Spleen (tissue), 11 donors: ENCODE data around the gene SLC29A1. TPM values are rescaled to one million over a fixed set of nuclear protein-coding genes. Genes with fewer than 3 reads are reported as not detected.

ENCODE experiments used
- DNase-seq: peaks from one replicate; pipeline ENCODE4 v3.0.0-alpha.2; 2020
- H3K27ac ChIP-seq, 8 donors: fragments of 200-600 bp; sonication (generic) in 7 of 8; 1 replicate in 4 of 8; 2 replicates in 4 of 8; pipeline versions ENCODE4 v1.5.0 to v1.8.0; 2016 to 2021; ENCODE audit warnings: inconsistent platforms in 4 of 8, mild to moderate bottlenecking in 4 of 8, moderate library complexity in 1 of 8
- H3K27me3 ChIP-seq, 7 donors: fragments of 200-600 bp; sonication (generic) in 6 of 7; replicated peaks in 1 of 7; 1 replicate in 4 of 7; 2 replicates in 3 of 7; pipeline versions ENCODE4 v1.5.0 to v1.8.0; 2016 to 2021; ENCODE audit warnings: inconsistent platforms in 3 of 7, mild to moderate bottlenecking in 1 of 7
- H3K36me3 ChIP-seq, 6 donors: fragments of 200-600 bp; sonication (generic) in 5 of 6; 1 replicate in 4 of 6; 2 replicates in 2 of 6; pipeline versions ENCODE4 v1.5.0 to v1.8.0; 2016 to 2021; ENCODE audit warnings: inconsistent platforms in 2 of 6
- H3K4me1 ChIP-seq, 6 donors: fragments of 200-600 bp; sonication (generic) in 5 of 6; 1 replicate in 3 of 6; 2 replicates in 3 of 6; pipeline versions ENCODE4 v1.5.0 to v1.8.0; 2016 to 2021; ENCODE audit warnings: inconsistent platforms in 3 of 6
- H3K4me3 ChIP-seq, 8 donors: fragments of 200-600 bp; sonication (generic) in 7 of 8; 1 replicate in 4 of 8; 2 replicates in 4 of 8; pipeline versions ENCODE4 v1.5.0 to v1.8.0; 2016 to 2021; ENCODE audit warnings: inconsistent platforms in 4 of 8, mild to moderate bottlenecking in 4 of 8, moderate library complexity in 2 of 8
- H3K9me3 ChIP-seq, 8 donors: fragments of 200-600 bp; sonication (generic) in 7 of 8; 1 replicate in 4 of 8; 2 replicates in 4 of 8; pipeline versions ENCODE4 v1.5.0 to v1.8.0; 2016 to 2021; ENCODE audit warnings: inconsistent platforms in 4 of 8
- CTCF ChIP-seq, 11 experiments: fragments of 200-600 bp in 7 of 11; fragments of 450-650 bp in 4 of 11; sonication (generic) in 4 of 11; IDR thresholded peaks in 8 of 11; conservative IDR thresholded peaks in 3 of 11; 1 replicate in 7 of 11; 2 replicates in 4 of 11; pipeline versions ENCODE4 v1.4.0 to v1.8.0; 2016 to 2021; ENCODE audit warnings: antibody characterized with exemption in 11 of 11, inconsistent platforms in 4 of 11, mild to moderate bottlenecking in 1 of 11
- POLR2A ChIP-seq, 3 donors: fragments of 450-650 bp; IDR thresholded peaks; one replicate each; pipeline ENCODE4 v1.5.1; 2017; ENCODE audit warnings: antibody characterized with exemption in 3 of 3, mild to moderate bottlenecking in 1 of 3
- POLR2AphosphoS5 ChIP-seq, 3 donors: sonication (generic); formaldehyde crosslinking; IDR thresholded peaks; one replicate each; pipeline ENCODE4 v1.5.1; 2017; ENCODE audit warnings: antibody characterized with exemption in 3 of 3
- WGBS, 5 donors: extraction: QIAGEN DNeasy Blood & Tissue Kit in 3 of 5; methylation state at CpG; one replicate each; pipeline versions ENCODE4 v1.1.5 to v1.1.7; 2013 to 2018; 5-methylcytosine and 5-hydroxymethylcytosine counted together
- intact Hi-C: fragments of 100-400 bp; cut with DNase I; formaldehyde crosslinking; loops from one replicate; pipeline ENCODE4 v1.15.0; 2023; ENCODE audit warnings: low total_unique reads
- polyA plus RNA-seq, 3 donors: library from polyadenylated mRNA; stranded (reverse); fragments of 200-250 nt; gene quantifications; one replicate each; pipeline ENCODE4 v1.2.1, GENCODE V29; 2013
- total RNA-seq, 7 donors: library from RNA; depleted of rRNA in 3 of 7; stranded (reverse); fragments of >200 nt in 3 of 7; fragmentation: NEBNext Ultra II Directional in 4 of 7; extraction: Animal tissue kit (Norgen Biotek cat#: 25700) in 4 of 7; gene quantifications; one replicate each; pipeline versions ENCODE4 v1.1.0 to v1.2.1, GENCODE V29; 2016 to 2021
- donor health status: healthy with polysubstance abuse.
- donor health status: DM: no; HTN: no; CAD: no; lungs with moderate emphysema.
- donor health status: DM: no; HTN: no; CAD: no.
- donor health status: Bipolar disorder and iron deficiency.
- donor health status: healthy.
- donor health status: DM: no; HTN: no; CAD: no.
- donor health status: DM: yes; HTN: yes; CAD: no.

The SLC29A1 gene
- total and polyA plus RNA-seq, 10 donors = 8.5 to 49.4 (median 30.4) TPM

GRCh38 chr6:44262467-44263353 is 39.3 kb downstream of the SLC29A1 start:
- 29 to 35% (median 34%) methylated on average over 6 to 7 of the region's 7 CpGs for WGBS, 5 donors
- H3K27ac ChIP-seq = peak overlapping the region; percentile 94 to 98 (median 96)
- peak; percentile 89 for DNase-seq
- no peaks in the 10 kb centered on the region for H3K27me3 ChIP-seq
- no peaks in the 10 kb centered on the region for H3K9me3 ChIP-seq
- peaks cover 38 to 96% (median 85%) of the 10 kb centered on the region in 6 donors for H3K4me1 ChIP-seq
- H3K4me3 ChIP-seq = peak overlapping the region; percentile 90 to 98 (median 94)
- intact Hi-C loops = no loop called here
- peaks cover 2 to 50% (median 34%) of the 10 kb centered on the region in 6 donors for H3K36me3 ChIP-seq
- no peak for TF ChIP-seq CTCF (IDR thresholded peaks at IDR 0.05 in 8 of 11, conservative IDR thresholded peaks at IDR 0.05 in 3 of 11)
- TF ChIP-seq POLR2AphosphoS5 (IDR thresholded peaks at IDR 0.05) = peak; percentile 72 to 83 (median 78)

GRCh38 chr6:44263354-44264100 is 40.1 kb downstream of the SLC29A1 start:
- Histone ChIP-seq H3K4me3 (peak overlapping the region; percentile 90 to 98 (median 94)), H3K27me3 (peaks cover 0 to 5% (median 0%) of the 10 kb centered on the region in 7 donors), H3K36me3 (peaks cover 2 to 43% (median 30%) of the 10 kb centered on the region in 6 donors), H3K4me1 (peaks cover 30 to 92% (median 77%) of the 10 kb centered on the region in 6 donors), H3K9me3 (no peaks in the 10 kb centered on the region), H3K27ac (peak overlapping the region; percentile 94 to 98 (median 96))
- peak; percentile 83 for DNase-seq
- TF ChIP-seq POLR2A (IDR thresholded peaks at IDR 0.05) (no peak), CTCF (IDR thresholded peaks at IDR 0.05 in 8 of 11, conservative IDR thresholded peaks at IDR 0.05 in 3 of 11) (no peak), POLR2AphosphoS5 (IDR thresholded peaks at IDR 0.05) (peak in 1 of 3 donors; percentile 5)
- intact Hi-C loops = no loop called here
- whole genome bisulfite sequencing, 5 donors = 1 to 10% (median 2%) methylated on average over 8 to 9 of the region's 9 CpGs

GRCh38 chr6:44264154-44265006 is 41.0 kb downstream of the SLC29A1 start:
- WGBS, 5 donors = 0 to 1% (median 1%) methylated on average over 13 of the region's 13 CpGs
- peak; percentile 95 for DNase-seq
- TF ChIP-seq CTCF (IDR thresholded peaks at IDR 0.05 in 8 of 11, conservative IDR thresholded peaks at IDR 0.05 in 3 of 11) = peak in 3 of 11 experiments; percentile 4 to 16 (median 10)
- no peak for TF ChIP-seq POLR2A (IDR thresholded peaks at IDR 0.05)
- TF ChIP-seq POLR2AphosphoS5 (IDR thresholded peaks at IDR 0.05) = peak; percentile 9 to 81 (median 71)
- intact Hi-C loops = no loop called here
- Histone ChIP-seq H3K4me1 (peaks cover 27 to 89% (median 69%) of the 10 kb centered on the region in 6 donors), H3K4me3 (peak overlapping the region; percentile 90 to 98 (median 94)), H3K27ac (peak overlapping the region; percentile 94 to 98 (median 96)), H3K27me3 (peaks cover 0 to 13% (median 0%) of the 10 kb centered on the region in 7 donors), H3K36me3 (peaks cover 2 to 35% (median 22%) of the 10 kb centered on the region in 6 donors), H3K9me3 (no peaks in the 10 kb centered on the region)
